Fibroblast of lung (primary cell): ENCODE results near the gene GPRIN3. TPM values are rescaled to one million over a fixed set of nuclear protein-coding genes. Genes with fewer than 3 reads are reported as not detected.

Experiments used
- DNase-seq, 2 donors: peaks; one replicate each; pipeline versions ENCODE4 v3.0.0 to v3.0.0-alpha.2; 2010; ENCODE audit warnings: low read depth in 2 of 2
- H2AFZ ChIP-seq: 2 replicates; pipeline ENCODE4 v1.5.1; 2012; ENCODE audit warnings: low read length, control low read depth, inconsistent platforms
- H3K27ac ChIP-seq: 2 replicates; pipeline ENCODE4 v1.5.1; 2011; ENCODE audit warnings: low read length, control low read depth; ENCODE audit not compliant: insufficient read depth
- H3K27me3 ChIP-seq: 2 replicates; pipeline ENCODE4 v1.5.1; 2011; ENCODE audit warnings: mild to moderate bottlenecking, low read length; ENCODE audit not compliant: control insufficient read depth, insufficient read depth
- H3K36me3 ChIP-seq: 2 replicates; pipeline ENCODE4 v1.5.1; 2011; ENCODE audit warnings: low read length; ENCODE audit not compliant: control insufficient read depth, insufficient read depth
- H3K4me1 ChIP-seq: 2 replicates; pipeline ENCODE4 v1.5.1; 2011; ENCODE audit warnings: low read length; ENCODE audit not compliant: control insufficient read depth, insufficient read depth; ENCODE audit errors: extremely low read depth
- H3K4me2 ChIP-seq: 2 replicates; pipeline ENCODE4 v1.5.1; 2011; ENCODE audit warnings: low read length, control low read depth; ENCODE audit not compliant: insufficient read depth; ENCODE audit errors: extremely low read depth
- H3K4me3 ChIP-seq, 4 experiments: fragments of 200-600 bp in 1 of 4; sonication (generic) in 1 of 4; replicated peaks in 1 of 4; 2 replicates each; pipeline ENCODE4 v1.5.1; 2011 to 2016; ENCODE audit warnings: low read length in 4 of 4, low read depth in 3 of 4, mild to moderate bottlenecking in 3 of 4, control low read depth in 2 of 4, inconsistent platforms in 1 of 4, mixed read lengths in 1 of 4; ENCODE audit not compliant: insufficient read depth in 1 of 4; ENCODE audit errors: control extremely low read depth in 1 of 4
- H3K79me2 ChIP-seq: 2 replicates; pipeline ENCODE4 v1.5.1; 2012; ENCODE audit warnings: mild to moderate bottlenecking, low read length, inconsistent platforms; ENCODE audit not compliant: control insufficient read depth, insufficient read depth
- H3K9ac ChIP-seq: 2 replicates; pipeline ENCODE4 v1.5.1; 2011; ENCODE audit warnings: mild to moderate bottlenecking, low read length, control low read depth; ENCODE audit not compliant: insufficient read depth
- H3K9me3 ChIP-seq: 2 replicates; pipeline ENCODE4 v1.5.1; 2012; ENCODE audit warnings: low read depth, low read length; ENCODE audit not compliant: control insufficient read depth, insufficient read depth
- H4K20me1 ChIP-seq: 2 replicates; pipeline ENCODE4 v1.5.1; 2011; ENCODE audit warnings: low read length; ENCODE audit not compliant: control insufficient read depth, insufficient read depth; ENCODE audit errors: extremely low read depth
- CTCF ChIP-seq, 2 donors: IDR thresholded peaks in 1 of 2; conservative IDR thresholded peaks in 1 of 2; 1 replicate in 1 of 2; 2 replicates in 1 of 2; pipeline ENCODE4 v1.5.1; 2011 to 2012; ENCODE audit warnings: low read length in 2 of 2, control low read depth in 1 of 2, inconsistent platforms in 1 of 2, low read depth in 1 of 2, mild to moderate bottlenecking in 1 of 2
- EZH2 ChIP-seq: IDR thresholded peaks from 2 replicates; pipeline ENCODE4 v1.5.1; 2012; ENCODE audit warnings: low read length, control low read depth, mild to moderate bottlenecking; ENCODE audit errors: missing control alignments
- polyA plus RNA-seq, 2 donors: library from polyadenylated mRNA; depleted of rRNA in 1 of 2; stranded (reverse) in 1 of 2; unstranded in 1 of 2; fragments of >200 nt; gene quantifications; 2 replicates each; pipeline ENCODE4 v1.2.1, GENCODE V29; 2011 to 2012; ENCODE audit warnings: missing spikeins in 1 of 2
- total RNA-seq: library from RNA; depleted of rRNA; stranded (reverse); fragments of >200 nt; gene quantifications from 2 replicates; pipeline ENCODE4 v1.2.1, GENCODE V29; 2014

GPRIN3 gene
- total and polyA plus RNA-seq, 2 donors (not counting 1 experiment from before 2014, with no cell fraction given): under 0.01 to 0.01 TPM

DNA sequence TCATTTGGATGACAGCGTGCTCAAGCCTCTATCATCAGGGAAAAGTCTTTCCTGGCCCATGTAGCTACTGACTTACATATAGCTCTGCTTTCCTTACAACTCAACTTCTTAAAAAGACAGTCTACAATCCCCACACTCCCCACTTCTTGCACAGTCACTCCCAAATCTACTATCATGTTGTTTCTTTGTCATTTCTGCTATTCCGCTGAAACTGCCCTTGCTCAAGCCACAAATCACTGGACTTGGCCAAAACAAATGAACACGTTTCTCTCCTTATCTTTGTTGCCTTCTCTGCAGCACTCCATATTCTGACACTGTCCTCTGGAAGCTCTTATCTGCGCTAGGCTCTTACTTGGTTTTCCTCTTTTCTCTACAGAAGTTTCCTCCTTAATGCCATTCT lies 28.2 kb downstream of the GPRIN3 start:
- Histone ChIP-seq H3K9me3 (no peaks in the 10 kb centered on the region), H3K27me3 (no peaks in the 10 kb centered on the region), H3K4me2 (no peak overlapping the region), H3K4me3 (no peak overlapping the region), H3K27ac (no peak overlapping the region), H3K79me2 (no peaks in the 10 kb centered on the region), H2AFZ (no peak overlapping the region), H3K9ac (no peak overlapping the region), H4K20me1 (no peaks in the 10 kb centered on the region), H3K36me3 (no peaks in the 10 kb centered on the region), H3K4me1 (no peaks in the 10 kb centered on the region)
- no peak for TF ChIP-seq CTCF (conservative IDR thresholded peaks at IDR 0.05 in 1 of 2, IDR thresholded peaks at IDR 0.05 in 1 of 2; ENCODE audit: low read depth in 1 of 2, low read length in 2 of 2)
- TF ChIP-seq EZH2: no peak
- no peak for DNase-seq

DNA sequence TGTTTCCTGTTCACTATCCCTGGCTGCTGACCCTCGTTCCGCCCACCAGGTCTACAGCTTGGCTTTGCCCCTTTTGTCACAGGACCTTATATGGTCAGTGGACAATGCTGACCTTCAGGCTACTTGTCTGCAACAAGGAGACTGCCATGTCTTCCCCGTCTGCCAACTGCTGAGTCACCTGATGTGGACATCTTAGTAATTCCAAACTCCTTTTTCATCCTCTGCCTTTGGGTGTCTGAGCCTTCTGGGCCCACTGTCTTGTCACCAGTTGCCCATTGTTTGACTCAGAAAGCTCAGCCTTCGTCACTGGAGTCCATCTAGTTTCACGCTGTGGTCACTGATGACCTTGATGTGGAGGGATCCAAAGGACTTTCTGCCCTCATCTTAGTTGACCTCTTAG lies 30.2 kb downstream of the GPRIN3 start:
- no peaks in the 10 kb centered on the region for H3K27me3 ChIP-seq
- no peak overlapping the region for H3K9ac ChIP-seq
- no peak overlapping the region for H3K4me2 ChIP-seq
- H3K4me3 ChIP-seq: no peak overlapping the region
- no peaks in the 10 kb centered on the region for H3K9me3 ChIP-seq
- H3K27ac ChIP-seq: no peak overlapping the region
- TF ChIP-seq EZH2 (no peak), CTCF (conservative IDR thresholded peaks at IDR 0.05 in 1 of 2, IDR thresholded peaks at IDR 0.05 in 1 of 2; ENCODE audit: low read depth in 1 of 2, low read length in 2 of 2) (no peak)
- H3K79me2 ChIP-seq: no peaks in the 10 kb centered on the region
- DNase-seq: peak in 1 of 2 donors; percentile 5
- no peaks in the 10 kb centered on the region for H3K4me1 ChIP-seq
- no peaks in the 10 kb centered on the region for H4K20me1 ChIP-seq
- no peak overlapping the region for H2AFZ ChIP-seq
- H3K36me3 ChIP-seq: no peaks in the 10 kb centered on the region

GRCh38 chr4:89276296-89276695 lies 31.3 kb downstream of the GPRIN3 start:
- no peak for DNase-seq
- no peak overlapping the region for H3K27ac ChIP-seq
- H3K4me2 ChIP-seq: no peak overlapping the region
- no peak overlapping the region for H3K4me3 ChIP-seq
- H3K36me3 ChIP-seq: no peaks in the 10 kb centered on the region
- no peak overlapping the region for H2AFZ ChIP-seq
- no peaks in the 10 kb centered on the region for H3K27me3 ChIP-seq
- no peaks in the 10 kb centered on the region for H3K4me1 ChIP-seq
- H4K20me1 ChIP-seq: no peaks in the 10 kb centered on the region
- H3K79me2 ChIP-seq: no peaks in the 10 kb centered on the region
- H3K9ac ChIP-seq: no peak overlapping the region
- TF ChIP-seq EZH2: no peak
- TF ChIP-seq CTCF (conservative IDR thresholded peaks at IDR 0.05 in 1 of 2, IDR thresholded peaks at IDR 0.05 in 1 of 2; ENCODE audit: low read depth in 1 of 2, low read length in 2 of 2): no peak
- H3K9me3 ChIP-seq: no peaks in the 10 kb centered on the region
